Occipital lobe (tissue), 2 donors: Measurements from ENCODE around the gene NPAS3. TPM values are rescaled to one million over a fixed set of nuclear protein-coding genes. Genes with fewer than 3 reads are reported as not detected.
A peak's percentile ranks its signal among the peaks of the same experiment; 100 is the strongest.

Experiments used
- DNase-seq: peaks from one replicate; lab custom pipeline; 2025; lab: John Stamatoyannopoulos, UW
- total RNA-seq: library from RNA; depleted of rRNA; stranded (reverse); fragments of >200 nt; gene quantifications from one replicate; pipeline ENCODE4 v1.2.3, GENCODE V29; 2014

Gene NPAS3
- total RNA-seq, 1 donor from 2014 or later = 44.6 TPM

- DNase-seq = no peak
Observed at GRCh38 chr14:33249233-33249820, 310.6 kb downstream of the NPAS3 start.

GRCh38 chr14:33250963-33251362 lies 312.3 kb downstream of the NPAS3 start:
- DNase-seq = no peak

DNA sequence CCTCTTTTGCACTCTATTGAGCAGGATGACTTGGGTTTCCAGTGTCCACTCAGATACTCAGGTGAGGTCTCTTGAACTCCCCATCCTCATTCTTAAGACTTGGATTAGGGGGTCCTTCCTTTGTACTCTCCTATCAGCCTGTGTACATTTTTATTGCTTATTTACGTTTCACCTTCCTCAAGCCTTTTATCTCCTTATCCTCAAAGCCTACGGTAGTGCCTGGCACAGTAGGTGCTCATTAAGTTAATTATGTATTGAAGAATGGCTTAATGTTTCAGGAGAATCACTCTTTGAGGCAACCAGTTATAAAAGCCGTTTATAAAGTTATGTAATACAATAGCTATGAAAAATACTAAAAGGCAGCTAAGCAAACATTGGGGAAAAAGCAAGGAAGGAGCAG lies 315.7 kb downstream of the NPAS3 start:
- no peak for DNase-seq

- DNase-seq = no peak
Observed at GRCh38 chr14:33254861-33255395, 316.2 kb downstream of the NPAS3 start.

DNA sequence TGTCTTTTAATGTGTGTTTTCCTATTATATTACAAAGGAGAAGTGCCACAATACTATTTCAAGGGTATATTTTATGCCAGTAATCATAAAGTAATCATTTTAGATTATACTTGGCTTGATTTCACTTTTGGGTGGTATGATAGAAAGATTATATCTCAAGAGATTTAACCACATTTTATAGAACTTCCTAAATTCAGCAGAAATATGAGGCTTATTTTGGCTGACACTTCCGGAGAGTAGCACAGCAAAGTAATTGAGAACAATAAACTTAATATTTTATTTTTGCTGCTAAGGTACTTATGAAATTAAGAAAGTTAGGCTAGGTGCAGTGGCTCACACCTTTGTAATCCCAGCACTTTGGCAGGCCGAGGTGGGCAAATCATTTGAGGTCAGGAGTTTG lies 319.1 kb downstream of the NPAS3 start:
- no peak for DNase-seq

DNA sequence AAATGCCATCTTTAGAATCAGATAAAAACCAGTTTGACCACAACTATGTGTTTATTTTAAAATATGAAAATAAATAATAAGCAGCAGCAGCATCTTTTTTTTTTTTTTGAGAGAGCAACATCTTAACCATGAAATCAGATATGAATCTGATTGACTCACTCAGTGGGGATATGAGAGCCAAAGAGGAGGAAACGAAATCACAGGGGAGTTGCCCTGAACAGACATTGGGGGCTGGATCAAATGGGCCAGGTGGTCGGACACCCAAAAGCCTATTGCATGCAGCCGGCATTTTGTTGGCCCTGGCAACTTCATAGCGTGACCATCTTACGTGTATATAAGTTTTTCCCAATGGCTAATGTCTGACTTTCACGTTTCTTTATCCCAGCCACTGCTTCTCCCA lies 321.1 kb downstream of the NPAS3 start:
- no peak for DNase-seq

DNA sequence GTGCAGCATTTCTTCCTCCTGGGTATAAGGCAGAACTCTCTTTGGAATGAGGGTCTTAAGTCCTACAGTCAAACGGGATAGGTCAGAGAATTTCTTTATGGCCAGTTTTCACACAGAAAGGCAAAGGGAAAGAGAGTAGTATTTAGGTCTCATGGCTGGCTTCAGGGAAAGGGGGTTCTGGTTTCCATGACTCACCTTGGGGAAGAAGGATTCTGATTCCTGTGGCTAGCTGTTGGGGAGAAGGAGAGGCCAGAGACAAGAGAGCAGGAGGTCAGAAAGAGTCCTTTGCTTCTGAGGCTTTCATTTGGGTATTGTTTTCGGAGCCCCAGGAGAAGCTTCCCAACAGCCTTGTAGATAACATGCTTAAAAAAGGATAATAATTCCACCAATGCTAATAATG lies 332.5 kb downstream of the NPAS3 start:
- no peak for DNase-seq

DNA sequence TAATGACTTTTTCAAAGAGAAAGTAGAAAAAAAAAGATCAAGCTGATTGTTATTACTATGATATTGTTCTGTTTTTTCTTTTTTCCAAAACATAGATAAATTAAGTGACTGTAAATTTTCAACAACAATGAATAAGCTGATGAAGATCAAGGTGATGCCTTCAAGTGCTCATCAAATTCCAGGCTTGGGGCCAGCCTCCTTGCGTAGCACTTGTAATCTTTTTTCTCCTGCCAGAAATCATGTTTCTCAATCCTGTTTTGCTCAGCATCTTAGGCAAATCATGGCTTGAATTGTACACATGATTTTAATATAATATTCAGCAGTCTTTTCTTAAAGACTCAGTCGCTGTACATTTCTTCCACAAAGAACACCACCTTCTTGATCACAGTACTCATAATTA lies 333.2 kb downstream of the NPAS3 start:
- DNase-seq = no peak

DNA sequence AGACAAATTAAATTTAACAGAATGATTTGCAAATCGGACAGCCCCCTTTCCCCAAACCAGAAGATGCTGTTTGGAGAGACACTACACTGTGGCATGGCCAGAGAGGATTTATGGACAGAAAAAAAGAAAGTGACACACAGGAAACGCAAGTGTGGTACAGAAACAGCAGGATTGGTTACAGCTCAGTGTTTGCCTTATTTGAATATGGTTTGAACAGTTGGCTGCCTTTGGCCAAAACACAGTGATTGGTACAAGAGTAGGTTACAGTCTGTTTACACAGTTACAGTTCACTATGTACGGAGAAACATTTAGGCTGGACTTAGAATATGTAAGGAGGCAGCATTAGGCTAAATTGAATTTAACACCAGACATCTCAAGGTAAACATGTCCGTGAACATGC lies 335.3 kb downstream of the NPAS3 start:
- DNase-seq = no peak

- DNase-seq = no peak
Observed at GRCh38 chr14:33275879-33276278, 337.2 kb downstream of the NPAS3 start.

GRCh38 chr14:33279865-33280264 lies 341.2 kb downstream of the NPAS3 start:
- DNase-seq = no peak

- DNase-seq = no peak
Observed at GRCh38 chr14:33280646-33281045, 342.0 kb downstream of the NPAS3 start.

DNA sequence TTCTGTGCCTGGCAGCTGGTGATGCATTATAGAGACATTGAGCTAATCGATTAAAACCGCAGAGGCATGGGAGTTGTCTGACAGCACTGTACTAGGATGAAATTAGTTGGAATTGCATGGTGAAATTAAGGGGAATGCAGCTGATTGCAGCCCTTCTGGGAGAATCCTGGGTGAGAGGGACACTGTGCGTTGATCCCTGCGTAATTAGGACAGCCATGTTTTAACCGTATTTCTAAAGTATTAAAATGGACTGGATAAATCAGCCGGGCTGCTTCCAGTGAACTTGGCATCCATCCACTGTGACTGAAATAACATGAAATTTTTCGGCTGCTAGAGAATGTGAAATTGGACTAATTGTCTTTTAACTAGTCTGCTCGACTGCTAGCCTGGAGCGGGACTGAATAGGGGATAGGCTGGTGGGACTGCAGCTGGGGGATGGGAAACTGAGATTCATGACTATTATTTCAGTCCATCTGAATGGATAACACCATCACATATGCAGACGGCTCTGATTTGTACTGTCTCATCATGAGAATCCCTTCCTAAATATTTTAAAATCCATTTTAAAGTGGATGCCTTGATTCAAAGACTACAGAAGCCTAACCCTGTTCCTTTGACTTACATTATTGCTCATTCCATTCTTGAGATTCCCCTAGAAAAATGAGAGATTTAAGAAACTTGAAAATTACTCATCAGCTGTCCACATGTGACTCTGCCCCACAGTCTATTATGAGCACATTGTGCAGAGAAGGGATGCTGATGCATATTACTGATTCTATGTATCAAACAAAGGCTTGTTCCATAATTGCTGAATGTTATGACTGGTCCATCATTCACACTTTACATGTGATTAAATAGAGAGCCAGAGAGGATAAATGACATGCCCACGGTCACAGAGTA lies 343.9 kb downstream of the NPAS3 start:
- no peak for DNase-seq

DNA sequence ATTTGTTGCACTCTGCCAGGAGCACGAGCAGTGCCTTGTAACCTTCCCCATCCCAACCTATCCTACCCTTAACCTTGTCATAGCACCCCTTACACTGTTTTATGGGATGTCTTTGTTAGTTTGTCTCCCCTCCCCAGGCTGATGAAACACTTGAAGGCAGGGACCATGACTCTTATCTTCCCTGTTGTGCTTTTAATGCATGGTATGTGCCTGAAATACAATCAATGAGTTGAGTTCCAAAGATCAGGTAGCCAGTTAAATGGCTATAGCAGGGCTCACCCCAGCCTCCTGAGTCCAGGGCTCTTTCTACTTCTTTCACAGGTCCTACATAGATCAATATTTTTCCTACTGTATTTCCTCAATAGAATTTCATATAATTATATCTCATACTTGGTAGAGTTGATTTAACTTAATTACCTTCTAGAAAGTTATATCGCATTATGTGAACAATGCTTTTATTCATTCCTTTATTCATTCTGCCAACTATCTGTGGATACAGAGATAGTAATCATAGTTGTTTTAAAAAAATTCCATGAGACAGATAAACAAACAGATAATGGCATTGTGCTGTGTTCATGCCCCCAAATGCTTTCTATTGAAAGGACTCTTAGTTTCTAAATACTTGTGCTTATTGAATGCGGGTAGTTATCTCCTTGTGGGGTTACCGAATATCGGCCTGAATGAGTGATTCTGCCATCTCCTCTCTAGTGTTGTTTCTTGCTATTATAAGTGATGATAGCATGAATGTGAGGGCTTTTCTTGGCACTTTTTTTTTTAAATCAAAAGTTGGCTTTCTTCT lies 347.4 kb downstream of the NPAS3 start:
- no peak for DNase-seq

DNA sequence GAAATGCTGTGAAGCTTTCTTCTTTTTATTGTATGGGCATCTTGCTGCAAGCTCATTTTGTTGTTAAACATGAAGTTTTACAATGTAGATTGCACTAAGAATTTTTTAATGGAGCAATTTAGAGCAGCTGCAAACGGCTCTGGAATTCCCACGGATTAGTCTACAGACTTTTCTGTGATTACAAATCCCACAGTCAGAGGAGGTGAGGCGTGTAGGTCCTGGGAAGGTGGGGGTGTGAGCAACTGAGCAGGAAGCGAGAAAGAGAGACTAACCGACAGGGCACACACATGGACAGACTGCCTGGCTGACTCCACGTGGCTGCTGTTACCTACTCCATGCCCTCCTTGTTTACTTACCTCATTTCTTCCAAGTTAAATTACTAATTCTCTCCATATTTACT lies 348.5 kb downstream of the NPAS3 start:
- no peak for DNase-seq

DNA sequence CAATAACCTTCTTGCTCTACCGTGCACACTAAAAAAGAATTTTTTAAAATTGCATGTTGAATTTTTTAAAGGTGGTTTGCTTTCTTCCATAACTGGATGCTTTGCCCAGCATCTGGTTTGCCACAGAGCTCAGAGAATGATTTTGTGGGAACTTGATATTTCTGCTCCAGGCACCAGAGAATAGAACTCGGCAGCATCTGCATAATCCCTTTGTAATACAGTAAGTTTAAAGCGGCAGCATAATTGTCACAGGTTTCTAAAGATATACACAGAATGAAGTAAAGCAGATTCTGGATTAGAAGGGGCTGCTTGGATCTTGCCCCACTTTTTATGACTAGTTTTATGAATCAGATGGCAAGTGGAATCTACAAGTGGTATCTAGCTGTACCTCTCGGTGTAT lies 352.0 kb downstream of the NPAS3 start:
- DNase-seq = no peak

- DNase-seq = no peak
Observed at GRCh38 chr14:33291529-33292104, 352.9 kb downstream of the NPAS3 start.

DNA sequence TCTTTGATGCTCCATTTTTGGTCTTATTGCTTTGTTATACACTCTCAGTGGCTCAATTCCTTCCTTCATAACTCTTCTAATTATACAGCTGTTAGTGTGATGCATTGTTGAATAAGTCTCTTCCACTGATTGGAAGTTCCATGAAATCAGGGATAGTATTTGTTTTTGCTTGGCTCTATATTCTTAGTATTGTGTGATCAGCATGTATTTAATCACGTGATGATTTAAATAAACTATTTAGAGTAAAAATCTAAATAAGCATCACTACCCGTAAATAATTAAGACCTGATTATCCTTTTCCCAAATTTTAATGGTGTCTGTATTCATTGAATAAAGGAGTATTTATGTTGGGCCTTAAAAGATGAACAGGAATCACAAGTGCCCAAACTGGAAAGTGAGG lies 355.7 kb downstream of the NPAS3 start:
- no peak for DNase-seq

DNA sequence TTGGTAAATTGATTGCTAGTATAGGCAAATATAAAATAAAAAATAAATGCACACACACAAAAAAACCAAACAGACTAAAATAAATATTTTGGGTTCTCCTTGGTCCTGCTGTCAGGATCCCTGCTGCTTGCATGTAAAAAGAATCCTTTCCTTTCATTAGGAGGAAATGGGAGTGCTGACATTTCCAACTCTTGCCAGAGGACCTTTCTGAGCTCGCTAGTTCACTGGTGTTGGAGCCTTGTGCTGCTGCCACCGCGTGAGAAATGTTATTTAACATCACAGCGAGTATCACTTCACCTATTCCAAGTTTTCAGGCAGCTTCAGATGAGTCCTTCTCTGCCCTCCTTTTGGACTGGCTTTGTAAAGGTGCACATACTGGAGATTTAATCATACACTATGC lies 358.9 kb downstream of the NPAS3 start:
- no peak for DNase-seq

DNA sequence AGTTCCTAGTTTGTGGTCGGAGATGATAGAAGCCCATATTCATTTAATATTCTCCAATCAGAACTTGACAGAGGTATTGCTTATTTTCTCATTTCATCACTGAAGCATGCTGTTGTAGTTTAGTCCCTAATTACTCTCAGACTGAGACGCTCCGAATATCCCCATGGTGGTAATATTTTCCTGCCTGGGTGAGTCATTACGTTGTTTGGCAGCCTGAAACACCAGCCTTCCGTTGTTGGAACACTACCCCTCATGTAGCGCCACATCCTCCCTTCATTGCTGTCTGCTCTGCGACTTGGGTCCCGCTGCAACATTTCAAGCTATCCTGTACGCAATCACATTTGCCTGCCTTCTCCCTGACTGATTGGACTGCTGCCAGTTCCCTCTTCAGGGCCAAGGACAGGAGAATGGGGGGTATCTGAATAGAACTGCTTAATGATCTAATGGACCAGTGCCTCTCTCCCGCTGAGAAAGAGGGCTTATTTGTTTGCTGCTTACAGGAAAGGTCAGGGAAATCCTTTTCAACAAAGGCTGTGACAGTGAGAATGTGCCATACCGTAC lies 369.1 kb downstream of the NPAS3 start:
- peak; percentile 31 for DNase-seq

- DNase-seq = no peak
Observed at GRCh38 chr14:33309106-33309505, 370.4 kb downstream of the NPAS3 start.
